Adrenal gland (tissue), 5 donors: ENCODE data around the gene HSF2BP.
"Not testable (repeated sequence)": the region's sequence is repeated elsewhere in the genome, so short reads cannot be mapped to it uniquely, and the experiment has no call there.

ENCODE experiments used
- CTCF ChIP-seq, 6 experiments: fragments of 450-650 bp in 4 of 6; fragments of 200-600 bp in 2 of 6; sonication (generic) in 1 of 6; IDR thresholded peaks; 1 replicate in 5 of 6; 2 replicates in 1 of 6; pipeline versions ENCODE4 v1.5.1 to v1.8.0; 2016 to 2021; ENCODE audit warnings: antibody characterized with exemption in 6 of 6, mild to moderate bottlenecking in 2 of 6, moderate library complexity in 1 of 6
- POLR2A ChIP-seq, 2 donors: fragments of 450-650 bp; IDR thresholded peaks; one replicate each; pipeline ENCODE4 v1.6.1; 2017; ENCODE audit warnings: antibody characterized with exemption in 2 of 2, mild to moderate bottlenecking in 2 of 2, moderate library complexity in 1 of 2
- donor health status: DM: no; HTN: no; CAD: no.

DNA sequence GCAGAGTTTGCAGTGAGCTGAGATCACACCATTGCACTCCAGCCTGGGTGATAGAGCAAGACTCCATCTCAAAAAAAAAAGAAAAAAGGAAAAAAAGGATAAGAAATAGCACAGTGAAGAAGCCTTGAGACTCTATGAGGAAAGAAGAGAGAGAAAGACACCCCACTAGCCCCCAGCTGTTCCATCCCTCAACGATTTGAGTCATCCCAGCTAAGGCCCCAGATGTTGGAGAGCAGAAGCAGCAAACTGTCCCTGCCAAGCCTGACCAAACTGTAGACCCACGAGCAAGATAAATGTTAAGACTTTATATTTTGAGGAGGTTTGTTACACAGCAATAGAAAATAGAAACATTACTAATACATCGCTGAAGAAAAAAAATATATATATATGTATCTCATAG is 42.4 kb downstream of the HSF2BP start:
- not testable (repeated sequence) for TF ChIP-seq CTCF, POLR2A (IDR thresholded peaks at IDR 0.05)
